Prostate gland (tissue), 2 donors: Measurements from ENCODE around the gene TMPRSS9. TPM values are rescaled to one million over a fixed set of nuclear protein-coding genes. Genes with fewer than 3 reads are reported as not detected.
"Not testable (repeated sequence)": the region's sequence is repeated elsewhere in the genome, so short reads cannot be mapped to it uniquely, and the experiment has no call there.

Source experiments
- DNase-seq: peaks from one replicate; pipeline ENCODE4 v3.0.0-alpha.2; 2019; ENCODE audit warnings: low spot score
- H3K27ac ChIP-seq, 2 donors: fragments of 200-600 bp; sonication (generic); 2 replicates each; pipeline ENCODE4 v1.5.1; 2017 to 2019
- H3K27me3 ChIP-seq: fragments of 200-600 bp; sonication (generic); replicated peaks from 2 replicates; pipeline ENCODE4 v1.5.1; 2019; ENCODE audit not compliant: insufficient read depth
- H3K36me3 ChIP-seq, 2 donors: fragments of 200-600 bp; sonication (generic); 1 replicate in 1 of 2; 2 replicates in 1 of 2; pipeline versions ENCODE4 v1.5.1 to v1.8.1; 2017 to 2019
- H3K4me1 ChIP-seq: fragments of 200-600 bp; sonication (generic); replicated peaks from 2 replicates; pipeline ENCODE4 v1.5.1; 2019
- H3K4me3 ChIP-seq, 2 donors: fragments of 200-600 bp; sonication (generic); 2 replicates each; pipeline ENCODE4 v1.5.1; 2017 to 2019
- H3K9me3 ChIP-seq: fragments of 200-600 bp; sonication (generic); 2 replicates; pipeline ENCODE4 v1.5.1; 2017
- CTCF ChIP-seq, 4 experiments: fragments of 200-600 bp in 2 of 4; fragments of 450-650 bp in 2 of 4; sonication (generic) in 2 of 4; IDR thresholded peaks; 1 replicate in 3 of 4; 2 replicates in 1 of 4; pipeline ENCODE4 v1.5.1; 2016 to 2019; ENCODE audit warnings: antibody characterized with exemption in 4 of 4, mild to moderate bottlenecking in 2 of 4, moderate library complexity in 2 of 4
- POLR2A ChIP-seq: fragments of 450-650 bp; IDR thresholded peaks from one replicate; pipeline ENCODE4 v1.6.1; 2016; ENCODE audit warnings: antibody characterized with exemption, mild to moderate bottlenecking
- POLR2AphosphoS5 ChIP-seq: sonication (generic); formaldehyde crosslinking; IDR thresholded peaks from one replicate; pipeline ENCODE4 v1.6.1; 2017; ENCODE audit warnings: antibody characterized with exemption
- WGBS: methylation state at CpG from one replicate; pipeline ENCODE4 v1.1.5; 2018; 5-methylcytosine and 5-hydroxymethylcytosine counted together
- intact Hi-C: fragments of 100-400 bp; cut with DNase I; formaldehyde crosslinking; loops from one replicate; pipeline ENCODE4 v1.14.2; 2022
- total RNA-seq, 2 donors: library from RNA; depleted of rRNA; stranded (reverse); fragments of >200 nt; gene quantifications; one replicate each; pipeline ENCODE4 v1.1.0, GENCODE V29; 2016

TMPRSS9 gene
- total RNA-seq, 2 donors from 2014 or later = 0.14 to 2.2 TPM

DNA sequence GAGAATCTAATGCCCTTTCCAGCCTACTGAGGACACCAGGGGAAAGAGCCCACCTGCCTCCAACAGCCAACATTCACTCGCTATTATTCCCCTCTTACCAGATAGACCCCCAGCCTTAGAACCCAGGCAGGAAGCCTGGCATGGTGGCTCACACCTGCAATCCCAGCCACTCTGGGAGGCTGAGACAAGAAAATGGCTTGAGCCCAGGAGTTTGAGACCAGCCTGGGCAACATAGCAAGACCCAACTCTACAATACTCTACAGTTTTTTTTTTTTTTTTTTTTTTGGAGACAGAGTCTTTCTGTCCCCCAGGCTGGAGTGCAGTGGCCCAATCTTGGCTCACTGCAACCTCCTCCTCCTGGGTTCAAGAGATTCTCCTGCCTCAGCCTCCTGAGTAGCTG lies 100.2 kb downstream of the TMPRSS9 start:
- H3K4me1 ChIP-seq = peaks cover 11% of the 10 kb centered on the region
- 96% methylated on average over 1 of the region's 1 CpG for WGBS
- H3K4me3 ChIP-seq = no peak overlapping the region
- DNase-seq = no peak
- no peak overlapping the region for H3K27ac ChIP-seq
- no peaks in the 10 kb centered on the region for H3K36me3 ChIP-seq
- H3K27me3 ChIP-seq = no peaks in the 10 kb centered on the region
- no peaks in the 10 kb centered on the region for H3K9me3 ChIP-seq
- intact Hi-C loops = no loop called here
- TF ChIP-seq POLR2AphosphoS5 (no peak), CTCF (IDR thresholded peaks at IDR 0.05) (no peak), POLR2A (no peak)

- Histone ChIP-seq H3K9me3 (no peaks in the 10 kb centered on the region), H3K27me3 (no peaks in the 10 kb centered on the region), H3K27ac (peak overlapping the region; percentile 4 to 47), H3K4me1 (peaks cover 11% of the 10 kb centered on the region), H3K4me3 (peak overlapping the region; percentile 33 to 45), H3K36me3 (no peaks in the 10 kb centered on the region)
- DNase-seq = no peak
- 4% methylated on average over 53 of the region's 62 CpGs for WGBS
- intact Hi-C loops = no loop called here
- TF ChIP-seq POLR2AphosphoS5 (peak; percentile 30), POLR2A (no peak)
Observed at GRCh38 chr19:2461751-2462634, 101.9 kb downstream of the TMPRSS9 start.

- TF ChIP-seq POLR2AphosphoS5 = peak; percentile 81
- TF ChIP-seq POLR2A = no peak
- Histone ChIP-seq H3K9me3 (no peaks in the 10 kb centered on the region), H3K27ac (peak overlapping the region; percentile 4 to 47), H3K4me1 (peaks cover 11% of the 10 kb centered on the region), H3K27me3 (no peaks in the 10 kb centered on the region), H3K36me3 (no peaks in the 10 kb centered on the region), H3K4me3 (peak overlapping the region; percentile 33 to 45)
- peak; percentile 83 for DNase-seq
- WGBS = 10% methylated on average over 41 of the region's 46 CpGs
- intact Hi-C loops = no loop called here
Observed at GRCh38 chr19:2462635-2463421, 102.8 kb downstream of the TMPRSS9 start.

DNA sequence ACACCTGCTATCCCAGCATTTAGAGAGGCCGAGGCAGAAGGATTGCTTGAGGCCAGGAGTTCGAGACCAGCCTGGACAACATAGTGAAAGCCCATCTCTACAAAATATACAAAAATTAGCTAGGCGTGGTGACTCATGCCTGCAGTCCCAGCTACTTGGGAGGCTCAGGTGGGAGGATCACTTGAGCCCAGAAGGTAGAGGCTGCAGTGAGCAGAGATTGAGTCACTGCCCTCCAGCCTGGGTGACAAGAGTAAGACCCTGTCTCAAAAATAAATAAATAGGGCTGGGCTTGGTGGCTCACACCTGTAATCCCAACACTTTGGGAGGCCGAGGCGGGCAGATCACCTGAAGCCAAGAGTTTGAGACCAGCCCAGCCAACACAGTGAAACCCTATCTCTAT lies 103.6 kb downstream of the TMPRSS9 start:
- 92% methylated on average over 5 of the region's 5 CpGs for WGBS
- H3K9me3 ChIP-seq, DNase-seq, H3K4me3 ChIP-seq, H3K36me3 ChIP-seq, H3K27me3 ChIP-seq, intact Hi-C loops, H3K27ac ChIP-seq: not testable (repeated sequence)
- peaks cover 11% of the 10 kb centered on the region for H3K4me1 ChIP-seq

GRCh38 chr19:2464389-2464788 lies 104.3 kb downstream of the TMPRSS9 start:
- no peaks in the 10 kb centered on the region for H3K9me3 ChIP-seq
- intact Hi-C loops = no loop called here
- H3K27me3 ChIP-seq = no peaks in the 10 kb centered on the region
- H3K27ac ChIP-seq = no peak overlapping the region
- H3K4me3 ChIP-seq = no peak overlapping the region
- no peaks in the 10 kb centered on the region for H3K36me3 ChIP-seq
- WGBS = 73% methylated on average over 5 of the region's 5 CpGs
- peaks cover 11% of the 10 kb centered on the region for H3K4me1 ChIP-seq
- TF ChIP-seq CTCF (IDR thresholded peaks at IDR 0.05) (no peak), POLR2A (no peak), POLR2AphosphoS5 (no peak)
- no peak for DNase-seq

DNA sequence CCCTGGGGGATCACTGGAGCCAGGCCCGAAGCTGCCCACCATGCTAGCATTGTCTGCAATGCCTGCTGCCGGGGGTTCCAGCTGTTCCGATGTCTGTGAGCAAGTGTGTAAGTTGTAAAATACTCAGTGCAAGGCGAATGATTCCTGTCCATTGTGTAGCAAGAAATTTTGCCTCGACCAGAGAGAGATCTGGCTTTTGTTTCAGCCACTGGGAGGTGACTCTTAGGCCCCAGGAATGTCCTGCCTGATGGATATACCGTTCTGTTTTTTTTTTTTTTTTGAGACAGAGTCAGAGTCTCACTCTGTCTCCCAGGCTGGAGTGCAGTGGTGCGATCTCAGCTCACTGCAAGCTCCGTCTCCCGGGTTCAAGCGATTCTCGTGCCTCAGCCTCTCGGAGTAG lies 108.5 kb downstream of the TMPRSS9 start:
- H3K9me3 ChIP-seq = no peaks in the 10 kb centered on the region
- no peak overlapping the region for H3K4me3 ChIP-seq
- no peak for TF ChIP-seq POLR2A
- no peak for TF ChIP-seq POLR2AphosphoS5
- TF ChIP-seq CTCF (IDR thresholded peaks at IDR 0.05) = no peak
- 81% methylated on average over 12 of the region's 12 CpGs for WGBS
- no peak overlapping the region for H3K27ac ChIP-seq
- no peaks in the 10 kb centered on the region for H3K36me3 ChIP-seq
- no peak for DNase-seq
- intact Hi-C loops = no loop called here
- H3K4me1 ChIP-seq = no peaks in the 10 kb centered on the region
- H3K27me3 ChIP-seq = no peaks in the 10 kb centered on the region
